Mesodermal cell (in vitro differentiated cells): ENCODE measurements around the gene PCDH9.

ENCODE experiments used
- H3K27ac ChIP-seq: 2 replicates; pipeline ENCODE4 v1.7.0; 2013; ENCODE audit warnings: mild to moderate bottlenecking, low read depth, low read length, moderate library complexity; ENCODE audit not compliant: severe bottlenecking
- H3K36me3 ChIP-seq: 2 replicates; pipeline ENCODE4 v1.7.1; 2013; ENCODE audit warnings: mild to moderate bottlenecking, low read length, moderate library complexity; ENCODE audit not compliant: control insufficient read depth, insufficient read depth
- H3K4me1 ChIP-seq: one replicate; pipeline ENCODE4 v1.7.1; 2013; ENCODE audit warnings: mild to moderate bottlenecking, low read length; ENCODE audit not compliant: insufficient read depth, control insufficient read depth, poor library complexity, severe bottlenecking
- H3K4me3 ChIP-seq: 2 replicates; pipeline ENCODE4 v1.7.0; 2013; ENCODE audit warnings: low read length, control low read depth, mild to moderate bottlenecking; ENCODE audit not compliant: insufficient read depth, poor library complexity, severe bottlenecking; ENCODE audit errors: extremely low read depth
- H3K9me3 ChIP-seq: 2 replicates; pipeline ENCODE4 v1.7.1; 2013; ENCODE audit warnings: mild to moderate bottlenecking, low read length, moderate library complexity; ENCODE audit not compliant: control insufficient read depth
- WGBS, 2 experiments: methylation state at CpG; one replicate each; pipeline ENCODE4 v1.1.5; 2013; ENCODE audit warnings: missing lambda C conversion rate in 2 of 2; ENCODE audit not compliant: insufficient coverage in 2 of 2; 5-methylcytosine and 5-hydroxymethylcytosine counted together

Gene PCDH9

GRCh38 chr13:66981912-66982311, 248.2 kb downstream of the PCDH9 start:
- Histone ChIP-seq H3K4me3 (no peak overlapping the region), H3K36me3 (no peaks in the 10 kb centered on the region), H3K27ac (no peak overlapping the region), H3K4me1 (no peaks in the 10 kb centered on the region), H3K9me3 (no peaks in the 10 kb centered on the region)
- 74 to 100% methylated on average over 5 of the region's 7 CpGs for WGBS, 2 experiments

GRCh38 chr13:66977161-66977560, 253.0 kb downstream of the PCDH9 start:
- Histone ChIP-seq H3K27ac (no peak overlapping the region), H3K4me1 (no peaks in the 10 kb centered on the region), H3K9me3 (no peaks in the 10 kb centered on the region), H3K4me3 (no peak overlapping the region), H3K36me3 (no peaks in the 10 kb centered on the region)
- 94 to 97% methylated on average over 2 to 3 of the region's 4 CpGs for WGBS, 2 experiments

GRCh38 chr13:66974889-66975288, 255.2 kb downstream of the PCDH9 start:
- Histone ChIP-seq H3K27ac (no peak overlapping the region), H3K4me1 (no peaks in the 10 kb centered on the region), H3K9me3 (no peaks in the 10 kb centered on the region), H3K4me3 (no peak overlapping the region), H3K36me3 (no peaks in the 10 kb centered on the region)
- no CpG with 5 or more reads among the region's 1 CpG for WGBS, 2 experiments

GRCh38 chr13:66974174-66974573, 256.0 kb downstream of the PCDH9 start:
- Histone ChIP-seq H3K4me3 (no peak overlapping the region), H3K9me3 (no peaks in the 10 kb centered on the region)
- WGBS, 2 experiments: no CpG with 5 or more reads among the region's 1 CpG

GRCh38 chr13:66972659-66973058, 257.5 kb downstream of the PCDH9 start:
- no peaks in the 10 kb centered on the region for H3K9me3 ChIP-seq
- no peaks in the 10 kb centered on the region for H3K4me1 ChIP-seq
- no peak overlapping the region for H3K27ac ChIP-seq
- H3K4me3 ChIP-seq: no peak overlapping the region
- H3K36me3 ChIP-seq: no peaks in the 10 kb centered on the region
- 94 to 100% methylated on average over 2 to 3 of the region's 3 CpGs for WGBS, 2 experiments

More at GRCh38 chr13:66974174-66974573, 256.0 kb downstream of the PCDH9 start:
- no peak overlapping the region for H3K27ac ChIP-seq
- H3K36me3 ChIP-seq: no peaks in the 10 kb centered on the region
- H3K4me1 ChIP-seq: no peaks in the 10 kb centered on the region

- no CpG with 5 or more reads among the region's 2 CpGs for WGBS, 2 experiments
- Histone ChIP-seq H3K4me1 (no peaks in the 10 kb centered on the region), H3K36me3 (no peaks in the 10 kb centered on the region), H3K4me3 (no peak overlapping the region), H3K9me3 (no peaks in the 10 kb centered on the region), H3K27ac (no peak overlapping the region)
Observed at GRCh38 chr13:66971004-66971403, 259.1 kb downstream of the PCDH9 start.

- H3K4me1 ChIP-seq: no peaks in the 10 kb centered on the region
- H3K27ac ChIP-seq: no peak overlapping the region
- WGBS, 2 experiments: 71% methylated on average over 1 of the region's 1 CpG; no CpG with 5 or more reads in 1 of the 2 experiments
- no peaks in the 10 kb centered on the region for H3K36me3 ChIP-seq
- H3K9me3 ChIP-seq: no peaks in the 10 kb centered on the region
- H3K4me3 ChIP-seq: no peak overlapping the region
Observed at GRCh38 chr13:66969291-66969690, 260.8 kb downstream of the PCDH9 start.

GRCh38 chr13:66967811-66968597, 262.1 kb downstream of the PCDH9 start:
- H3K4me3 ChIP-seq: no peak overlapping the region
- no peak overlapping the region for H3K27ac ChIP-seq
- no peaks in the 10 kb centered on the region for H3K36me3 ChIP-seq
- no peaks in the 10 kb centered on the region for H3K9me3 ChIP-seq
- WGBS, 2 experiments: 100% methylated on average over 1 to 3 of the region's 3 CpGs
- no peaks in the 10 kb centered on the region for H3K4me1 ChIP-seq

- Histone ChIP-seq H3K9me3 (no peaks in the 10 kb centered on the region), H3K27ac (no peak overlapping the region), H3K4me1 (no peaks in the 10 kb centered on the region), H3K4me3 (no peak overlapping the region), H3K36me3 (no peaks in the 10 kb centered on the region)
- WGBS, 2 experiments: 83 to 100% methylated on average over 1 of the region's 1 CpG
Observed at GRCh38 chr13:66965181-66965580, 265.0 kb downstream of the PCDH9 start.

GRCh38 chr13:66962953-66963352, 267.2 kb downstream of the PCDH9 start:
- Histone ChIP-seq H3K27ac (no peak overlapping the region), H3K36me3 (no peaks in the 10 kb centered on the region), H3K4me1 (no peaks in the 10 kb centered on the region), H3K4me3 (no peak overlapping the region), H3K9me3 (no peaks in the 10 kb centered on the region)
- 100% methylated on average over 2 of the region's 4 CpGs for WGBS, 2 experiments

- no peaks in the 10 kb centered on the region for H3K4me1 ChIP-seq
- H3K9me3 ChIP-seq: no peaks in the 10 kb centered on the region
- no CpG with 5 or more reads among the region's 3 CpGs for WGBS, 2 experiments
- H3K4me3 ChIP-seq: no peak overlapping the region
- H3K27ac ChIP-seq: no peak overlapping the region
- no peaks in the 10 kb centered on the region for H3K36me3 ChIP-seq
Observed at GRCh38 chr13:66958611-66959010, 271.5 kb downstream of the PCDH9 start.
